ENCODE results near the gene MARS1. TPM values are rescaled to one million over a fixed set of nuclear protein-coding genes. Genes with fewer than 3 reads are reported as not detected.

The MARS1 gene
- total RNA-seq, 2 experiments from 2014 or later, result 203 to 204 TPM

DNA sequence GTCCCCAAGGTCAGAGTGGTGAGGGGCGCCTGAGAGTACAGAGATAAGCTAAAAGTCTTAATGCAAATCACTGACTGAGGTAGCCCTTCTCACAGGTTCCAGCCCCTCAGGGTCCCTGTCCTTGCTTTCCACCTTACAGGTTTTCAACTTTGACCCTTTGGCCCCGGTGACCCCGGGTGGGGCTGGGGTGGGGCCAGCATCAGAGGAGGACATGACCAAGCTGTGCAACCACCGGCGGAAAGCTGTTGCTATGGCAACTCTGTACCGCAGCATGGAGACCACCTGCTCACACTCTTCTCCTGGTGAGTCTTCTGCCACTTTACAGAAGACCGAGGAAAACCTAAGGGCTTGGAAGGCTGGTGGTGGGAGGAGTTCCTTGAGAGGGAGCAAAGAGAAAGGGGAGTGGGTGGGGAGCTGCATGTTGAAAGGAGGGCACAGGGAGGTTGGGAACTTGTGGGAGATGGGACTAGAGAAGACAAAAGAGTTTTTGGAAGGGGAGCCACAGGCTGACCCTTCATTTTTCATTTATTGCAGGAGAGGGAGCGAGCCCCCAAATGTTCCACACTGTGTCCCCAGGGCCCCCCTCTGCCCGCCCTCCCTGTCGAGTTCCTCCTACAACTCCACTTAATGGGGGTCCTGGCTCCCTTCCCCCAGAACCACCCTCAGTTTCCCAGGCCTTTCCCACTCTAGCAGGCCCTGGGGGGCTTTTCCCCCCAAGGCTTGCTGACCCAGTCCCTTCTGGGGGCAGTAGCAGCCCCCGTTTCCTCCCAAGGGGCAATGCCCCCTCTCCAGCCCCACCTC lies 37.1 kb downstream of the MARS1 start:
- Mint-ChIP-seq H3K9me3 (no peaks in the 10 kb centered on the region), H3K36me3 (ENCODE audit: low read depth) (peaks cover 75% of the 10 kb centered on the region), H3K4me3 (peak overlapping the region; percentile 95), H3K4me1 (ENCODE audit: low read depth) (peaks cover 40% of the 10 kb centered on the region), H3K27ac (peak overlapping the region; percentile 100), H3K27me3 (no peaks in the 10 kb centered on the region)
- ChIA-PET POLR2A (interaction anchor here (1.6 to 2.1 kb wide), 2 partner anchors 21 to 44 kb away, joined by 5 to 11 read pairs; partner anchors contain the start of gene DCTN2), CTCF (interaction anchor here (1.1 to 1.2 kb wide), 3 partner anchors 21 to 66 kb away, joined by 3 to 4 read pairs (median 3); no protein-coding TSS in a partner anchor)
- Histone ChIP-seq H3K4me3 (ENCODE audit: low read length) (no peak overlapping the region), H3K27ac (ENCODE audit: low read depth in 1 of 2, low read length in 2 of 2) (no peak overlapping the region), H3K27me3 (ENCODE audit: control insufficient read depth in 1 of 2, insufficient read depth in 2 of 2, low read length in 2 of 2) (no peaks in the 10 kb centered on the region), H3K36me3 (ENCODE audit: insufficient read depth, low read length) (peaks cover 55% of the 10 kb centered on the region), H3K4me1 (ENCODE audit: insufficient read depth, low read length) (peaks cover 56% of the 10 kb centered on the region), H3K9me3 (ENCODE audit: control insufficient read depth in 1 of 2, insufficient read depth in 1 of 2, low read length in 2 of 2) (no peaks in the 10 kb centered on the region)
- intact Hi-C loops (cut with DNase I, micrococcal nuclease), result loop anchor here in 1 of 2 experiments (5.0 kb wide), 2 partner anchors 227 to 417 kb away; partner anchors contain the start of genes ATP23 and CDK4
- TF ChIP-seq CTCF (IDR thresholded peaks at IDR 0.05), result no peak
- peak in 1 of 14 experiments; percentile 30 for DNase-seq
- no peak for ATAC-seq (ENCODE audit: poor library complexity)

GRCh38 chr12:57525615-57526383 lies 37.9 kb downstream of the MARS1 start:
- no peak for ATAC-seq (ENCODE audit: poor library complexity)
- Histone ChIP-seq H3K9me3 (ENCODE audit: control insufficient read depth in 1 of 2, insufficient read depth in 1 of 2, low read length in 2 of 2) (no peaks in the 10 kb centered on the region), H3K36me3 (ENCODE audit: insufficient read depth, low read length) (peaks cover 63% of the 10 kb centered on the region), H3K27ac (ENCODE audit: low read depth in 1 of 2, low read length in 2 of 2) (no peak overlapping the region), H3K27me3 (ENCODE audit: control insufficient read depth in 1 of 2, insufficient read depth in 2 of 2, low read length in 2 of 2) (no peaks in the 10 kb centered on the region), H3K4me3 (ENCODE audit: low read length) (no peak overlapping the region), H3K4me1 (ENCODE audit: insufficient read depth, low read length) (peaks cover 52% of the 10 kb centered on the region)
- ChIA-PET CTCF (no interaction called here), POLR2A (interaction anchor here (1.1 kb wide), 1 partner anchor 15 kb away, joined by 3 read pairs; no protein-coding TSS in a partner anchor)
- TF ChIP-seq CTCF (IDR thresholded peaks at IDR 0.05), result no peak
- Mint-ChIP-seq H3K4me3 (no peak overlapping the region), H3K9me3 (no peaks in the 10 kb centered on the region), H3K27ac (no peak overlapping the region), H3K36me3 (ENCODE audit: low read depth) (peaks cover 76% of the 10 kb centered on the region), H3K27me3 (no peaks in the 10 kb centered on the region), H3K4me1 (ENCODE audit: low read depth) (peaks cover 32% of the 10 kb centered on the region)
- DNase-seq, result no peak
- intact Hi-C loops (cut with DNase I, micrococcal nuclease), result loop anchor here in 1 of 2 experiments (2.0 kb wide), 1 partner anchor 61 kb away; no protein-coding TSS in a partner anchor

DNA sequence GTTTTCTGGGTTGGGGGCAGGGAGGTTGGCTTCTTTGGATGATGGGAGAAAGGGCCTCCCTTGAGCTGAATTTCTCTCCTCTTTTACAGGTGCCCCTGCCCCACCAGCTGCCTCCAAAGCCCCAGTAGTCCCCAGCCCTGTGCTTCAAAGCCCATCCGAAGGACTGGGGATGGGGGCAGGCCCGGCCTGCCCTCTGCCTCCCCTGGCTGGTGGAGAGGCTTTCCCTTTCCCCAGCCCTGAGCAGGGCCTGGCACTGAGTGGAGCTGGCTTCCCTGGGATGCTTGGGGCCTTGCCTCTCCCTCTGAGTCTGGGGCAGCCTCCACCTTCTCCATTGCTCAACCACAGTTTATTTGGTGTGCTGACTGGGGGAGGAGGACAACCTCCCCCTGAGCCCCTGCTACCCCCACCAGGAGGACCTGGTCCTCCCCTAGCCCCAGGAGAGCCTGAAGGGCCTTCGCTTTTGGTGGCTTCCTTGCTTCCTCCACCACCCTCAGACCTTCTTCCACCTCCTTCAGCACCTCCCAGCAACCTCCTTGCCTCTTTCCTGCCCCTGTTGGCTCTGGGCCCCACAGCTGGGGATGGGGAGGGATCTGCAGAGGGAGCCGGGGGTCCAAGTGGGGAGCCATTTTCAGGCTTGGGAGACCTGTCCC lies 38.7 kb downstream of the MARS1 start:
- POLR2A ChIA-PET, result interaction anchor here (1.1 kb wide), 1 partner anchor 14 kb away, joined by 3 read pairs; no protein-coding TSS in a partner anchor
- no peak for TF ChIP-seq CTCF (IDR thresholded peaks at IDR 0.05)
- no peak for ATAC-seq (ENCODE audit: poor library complexity)
- no peaks in the 10 kb centered on the region for H3K9me3 ChIP-seq (ENCODE audit: control insufficient read depth in 1 of 2, insufficient read depth in 1 of 2, low read length in 2 of 2)
- intact Hi-C loops (cut with DNase I, micrococcal nuclease), result loop anchor here in 1 of 2 experiments (2.0 kb wide), 1 partner anchor 62 kb away; no protein-coding TSS in a partner anchor
- no peak overlapping the region for H3K4me3 ChIP-seq (ENCODE audit: low read length)
- Mint-ChIP-seq H3K27me3 (no peaks in the 10 kb centered on the region), H3K9me3 (no peaks in the 10 kb centered on the region), H3K4me1 (ENCODE audit: low read depth) (peaks cover 24% of the 10 kb centered on the region), H3K4me3 (no peak overlapping the region), H3K36me3 (ENCODE audit: low read depth) (peaks cover 83% of the 10 kb centered on the region), H3K27ac (peak overlapping the region; percentile 24)
- peaks cover 44% of the 10 kb centered on the region for H3K4me1 ChIP-seq (ENCODE audit: insufficient read depth, low read length)
- H3K27ac ChIP-seq (ENCODE audit: low read depth in 1 of 2, low read length in 2 of 2), result no peak overlapping the region
- peaks cover 71% of the 10 kb centered on the region for H3K36me3 ChIP-seq (ENCODE audit: insufficient read depth, low read length)
- no peak for DNase-seq
- no peaks in the 10 kb centered on the region for H3K27me3 ChIP-seq (ENCODE audit: control insufficient read depth in 1 of 2, insufficient read depth in 2 of 2, low read length in 2 of 2)
- CTCF ChIA-PET, result no interaction called here
